ENCODE measurements around the gene VPS11. TPM values are rescaled to one million over a fixed set of nuclear protein-coding genes. Genes with fewer than 3 reads are reported as not detected.

The VPS11 gene
- total RNA-seq, 4 donors from 2014 or later, result 30.2 to 44.1 (median 41.3) TPM

DNA sequence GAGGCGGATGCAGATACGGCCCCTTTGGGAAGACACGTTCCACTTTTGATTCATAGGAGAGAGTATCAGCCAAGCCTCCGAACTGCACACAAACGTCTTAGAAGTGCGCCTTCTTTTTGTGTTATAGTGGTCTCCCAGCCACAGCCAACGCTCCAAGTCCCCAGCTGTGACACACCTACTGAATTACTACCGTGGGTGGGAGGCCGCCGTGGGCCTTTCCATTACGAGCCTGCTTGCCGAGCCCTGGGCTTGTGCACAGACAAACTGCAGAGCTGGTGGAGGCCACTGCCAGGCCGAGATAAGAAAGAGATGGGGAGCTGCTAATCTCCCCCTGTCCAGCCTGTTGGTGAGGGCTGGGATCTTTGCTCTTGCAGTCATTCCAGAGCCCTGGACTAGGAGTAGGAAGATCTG, 17.8 kb downstream of the VPS11 start:
- intact Hi-C loops (cut with DNase I; ENCODE audit: low total_unique reads), result no loop called here
- 0 to 1% methylated on average over 13 of the region's 13 CpGs for WGBS, 2 donors

DNA sequence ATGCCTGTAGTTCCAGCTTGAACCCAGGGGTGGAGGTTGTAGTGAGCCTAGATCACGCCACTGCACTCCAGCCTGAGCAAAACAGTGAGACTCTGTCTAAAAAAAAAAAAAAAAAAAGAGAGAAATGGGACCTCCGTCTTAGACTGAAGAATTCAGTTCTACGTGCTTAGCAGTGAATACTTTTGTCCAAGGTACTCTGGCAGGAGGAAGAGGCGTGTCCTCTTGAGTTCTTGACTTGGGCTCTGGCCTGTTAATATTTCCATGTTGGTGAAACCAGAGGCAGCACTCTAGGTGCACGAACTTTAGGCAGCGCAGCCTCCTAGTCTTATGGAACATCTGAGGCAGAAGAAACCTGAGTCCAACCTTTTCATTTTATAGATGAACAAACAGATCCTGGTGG, 19.5 kb downstream of the VPS11 start:
- intact Hi-C loops (cut with DNase I; ENCODE audit: low total_unique reads), result no loop called here
- H3K4me3 ChIP-seq (ENCODE audit: low read depth, poor library complexity, severe bottlenecking), result no peak overlapping the region
- TF ChIP-seq, protein P1, sequence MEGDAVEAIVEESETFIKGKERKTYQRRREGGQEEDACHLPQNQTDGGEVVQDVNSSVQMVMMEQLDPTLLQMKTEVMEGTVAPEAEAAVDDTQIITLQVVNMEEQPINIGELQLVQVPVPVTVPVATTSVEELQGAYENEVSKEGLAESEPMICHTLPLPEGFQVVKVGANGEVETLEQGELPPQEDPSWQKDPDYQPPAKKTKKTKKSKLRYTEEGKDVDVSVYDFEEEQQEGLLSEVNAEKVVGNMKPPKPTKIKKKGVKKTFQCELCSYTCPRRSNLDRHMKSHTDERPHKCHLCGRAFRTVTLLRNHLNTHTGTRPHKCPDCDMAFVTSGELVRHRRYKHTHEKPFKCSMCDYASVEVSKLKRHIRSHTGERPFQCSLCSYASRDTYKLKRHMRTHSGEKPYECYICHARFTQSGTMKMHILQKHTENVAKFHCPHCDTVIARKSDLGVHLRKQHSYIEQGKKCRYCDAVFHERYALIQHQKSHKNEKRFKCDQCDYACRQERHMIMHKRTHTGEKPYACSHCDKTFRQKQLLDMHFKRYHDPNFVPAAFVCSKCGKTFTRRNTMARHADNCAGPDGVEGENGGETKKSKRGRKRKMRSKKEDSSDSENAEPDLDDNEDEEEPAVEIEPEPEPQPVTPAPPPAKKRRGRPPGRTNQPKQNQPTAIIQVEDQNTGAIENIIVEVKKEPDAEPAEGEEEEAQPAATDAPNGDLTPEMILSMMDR (IDR thresholded peaks at IDR 0.05), result no peak
- no peak for TF ChIP-seq POLR2A (IDR thresholded peaks at IDR 0.05)
- no peak for DNase-seq (ENCODE audit: low spot score in 2 of 2)
- 86 to 87% methylated on average over 6 of the region's 6 CpGs for WGBS, 2 donors

More for the DNA sequence above, 17.8 kb downstream of the VPS11 start:
- TF ChIP-seq, protein P1 (IDR thresholded peaks at IDR 0.05), result no peak
- TF ChIP-seq POLR2A (IDR thresholded peaks at IDR 0.05), result no peak
- peak in 1 of 2 donors; percentile 88 for DNase-seq (ENCODE audit: low spot score in 2 of 2)
- peak overlapping the region; percentile 42 for H3K4me3 ChIP-seq (ENCODE audit: low read depth, poor library complexity, severe bottlenecking)

DNA sequence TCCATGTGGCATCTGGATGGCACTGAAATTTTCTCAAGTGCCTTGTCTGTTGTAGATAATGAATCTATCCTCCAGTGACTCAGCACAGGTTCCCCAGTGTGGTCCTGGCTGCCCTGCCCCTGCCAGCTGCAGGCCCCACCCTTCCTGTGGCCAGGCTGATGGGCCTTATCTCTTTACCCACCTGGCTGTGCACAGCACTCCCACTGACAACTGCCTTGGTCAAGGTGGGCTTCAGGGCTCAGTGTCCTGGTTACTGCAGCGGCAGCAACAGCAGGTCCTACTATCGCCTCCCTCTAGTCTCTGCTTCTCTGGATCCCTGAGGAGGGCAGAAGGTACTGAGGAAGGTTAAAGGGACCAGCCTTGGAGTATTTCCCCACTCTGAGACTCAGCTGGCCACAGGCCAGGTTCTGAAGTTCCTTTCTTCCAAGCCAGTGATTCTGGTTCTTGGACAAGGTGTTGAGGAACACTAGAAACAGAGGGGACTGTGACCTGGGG, 20.2 kb downstream of the VPS11 start:
- 95 to 96% methylated on average over 2 of the region's 2 CpGs for WGBS, 2 donors
- intact Hi-C loops (cut with DNase I; ENCODE audit: low total_unique reads), result no loop called here
- H3K4me3 ChIP-seq (ENCODE audit: low read depth, poor library complexity, severe bottlenecking), result no peak overlapping the region
- no peak for TF ChIP-seq POLR2A (IDR thresholded peaks at IDR 0.05)
- TF ChIP-seq, protein P1 (IDR thresholded peaks at IDR 0.05), result no peak
- no peak for DNase-seq (ENCODE audit: low spot score in 2 of 2)

DNA sequence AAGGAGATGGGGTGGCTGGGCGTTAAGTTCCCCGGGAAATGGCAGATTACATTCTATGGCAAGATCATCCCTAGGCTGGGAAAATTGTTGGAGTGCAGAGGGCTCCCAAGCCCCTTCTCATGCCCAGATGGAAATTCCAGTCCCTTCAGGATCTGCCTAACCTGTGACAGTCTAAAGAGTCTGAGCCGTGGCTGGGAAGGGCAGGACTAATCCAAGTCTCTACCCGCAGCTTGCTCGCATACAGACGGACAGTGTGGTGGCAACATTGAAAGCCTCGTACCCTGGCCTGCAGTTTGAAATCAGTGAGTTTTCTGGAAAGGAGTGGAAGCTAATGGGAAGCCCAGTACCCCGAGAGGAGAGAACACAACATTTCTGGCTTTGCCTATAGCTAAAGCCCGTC, 20.8 kb downstream of the VPS11 start:
- intact Hi-C loops (cut with DNase I; ENCODE audit: low total_unique reads), result no loop called here
- no peak for DNase-seq (ENCODE audit: low spot score in 2 of 2)
- TF ChIP-seq, protein P1 (IDR thresholded peaks at IDR 0.05), result no peak
- TF ChIP-seq POLR2A (IDR thresholded peaks at IDR 0.05), result no peak
- no peak overlapping the region for H3K4me3 ChIP-seq (ENCODE audit: low read depth, poor library complexity, severe bottlenecking)
- 94% methylated on average over 9 of the region's 9 CpGs for WGBS, 2 donors

DNA sequence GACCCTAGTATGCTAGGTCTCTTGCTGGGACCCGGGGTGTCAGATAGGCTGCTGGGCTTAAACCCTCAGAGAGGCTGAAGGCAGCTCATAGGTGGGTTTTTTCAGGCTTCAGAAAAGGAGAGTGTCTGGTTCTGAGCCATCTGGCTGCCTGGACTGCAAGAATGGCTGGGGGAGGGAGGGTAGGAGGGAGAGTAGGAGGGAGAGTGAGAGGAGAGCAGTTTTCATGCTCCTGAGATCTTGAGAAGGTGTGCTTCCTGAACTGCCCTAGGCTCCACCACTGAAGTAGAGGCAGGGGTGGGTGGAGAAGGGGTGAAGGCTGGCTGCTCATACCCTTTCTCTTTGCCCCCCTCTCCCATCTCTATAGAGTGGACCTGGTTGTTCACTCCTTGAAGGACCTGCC, 21.7 kb downstream of the VPS11 start:
- intact Hi-C loops (cut with DNase I; ENCODE audit: low total_unique reads), result no loop called here
- DNase-seq (ENCODE audit: low spot score in 2 of 2), result no peak
- TF ChIP-seq POLR2A (IDR thresholded peaks at IDR 0.05), result no peak
- TF ChIP-seq, protein P1 (IDR thresholded peaks at IDR 0.05), result no peak
- H3K4me3 ChIP-seq (ENCODE audit: low read depth, poor library complexity, severe bottlenecking), result no peak overlapping the region
- WGBS, 2 donors, result 80 to 100% methylated on average over 1 of the region's 1 CpG

DNA sequence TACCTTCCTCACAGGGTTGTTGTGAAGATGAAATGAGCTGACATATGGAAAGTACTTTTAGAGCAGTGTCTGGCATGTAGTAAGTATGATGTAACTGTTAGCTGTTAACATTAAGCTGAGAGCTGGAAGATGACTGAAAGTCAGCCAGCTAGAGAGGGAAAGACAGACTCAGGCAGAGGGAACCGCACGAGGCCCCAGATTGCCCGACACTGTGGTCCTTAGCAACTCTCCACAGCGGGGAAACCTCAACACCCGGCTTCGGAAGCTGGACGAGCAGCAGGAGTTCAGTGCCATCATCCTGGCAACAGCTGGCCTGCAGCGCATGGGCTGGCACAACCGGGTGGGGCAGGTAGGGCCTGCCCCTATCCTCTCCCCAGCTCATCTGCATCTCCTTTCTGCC, 23.6 kb downstream of the VPS11 start:
- intact Hi-C loops (cut with DNase I; ENCODE audit: low total_unique reads), result no loop called here
- no peak for DNase-seq (ENCODE audit: low spot score in 2 of 2)
- H3K4me3 ChIP-seq (ENCODE audit: low read depth, poor library complexity, severe bottlenecking), result no peak overlapping the region
- TF ChIP-seq, protein P1 (IDR thresholded peaks at IDR 0.05), result no peak
- TF ChIP-seq POLR2A (IDR thresholded peaks at IDR 0.05), result no peak
- WGBS, 2 donors, result 67 to 70% methylated on average over 9 of the region's 9 CpGs

All from lower leg skin (tissue), 4 donors.